ENCODE data around the gene SUPV3L1. TPM values are rescaled to one million over a fixed set of nuclear protein-coding genes. Genes with fewer than 3 reads are reported as not detected.

Gene SUPV3L1
- total RNA-seq, 1 experiment from 2014 or later: 37.6 TPM

Other genes starting within 250 kb of the SUPV3L1 start
- gene DDX21, start 224.1 kb upstream of the SUPV3L1 start, total RNA-seq (2014; rRNA removed; shearing (Covaris generic); ENCODE audit: low replicate concordance): 87.0 and 89.8 TPM in 2 replicates
- gene KIFBP, start 191.4 kb upstream of the SUPV3L1 start, total RNA-seq (2014; rRNA removed; shearing (Covaris generic); ENCODE audit: low replicate concordance): 11.6 and 17.5 TPM in 2 replicates
- 18.3 and 56.4 TPM in 2 replicates for gene SRGN, start 92.1 kb upstream of the SUPV3L1 start, total RNA-seq (2014; rRNA removed; shearing (Covaris generic); ENCODE audit: low replicate concordance)
- 9.4 and 28.3 TPM in 2 replicates for gene VPS26A, start 56.1 kb upstream of the SUPV3L1 start, total RNA-seq (2014; rRNA removed; shearing (Covaris generic); ENCODE audit: low replicate concordance)
- gene HKDC1, start 40.1 kb downstream of the SUPV3L1 start, total RNA-seq (2014; rRNA removed; shearing (Covaris generic); ENCODE audit: low replicate concordance): not detected in 2 replicates
- 54.6 and 86.5 TPM in 2 replicates for gene HK1, start 98.3 kb downstream of the SUPV3L1 start, total RNA-seq (2014; rRNA removed; shearing (Covaris generic); ENCODE audit: low replicate concordance)
- gene TACR2, start 236.7 kb downstream of the SUPV3L1 start, total RNA-seq (2014; rRNA removed; shearing (Covaris generic); ENCODE audit: low replicate concordance): 1.9 TPM in 1 of 2 replicates, not detected in the other